Measurements from ENCODE around the gene TERT.
A peak's percentile ranks its signal among the peaks of the same experiment; 100 is the strongest.

The TERT gene

GRCh38 chr5:1319436-1320256 is 24.8 kb upstream of the TERT start:
- DNase-seq (ENCODE audit: low read depth in 3 of 3, low spot score in 1 of 3): no peak

- no peak for DNase-seq (ENCODE audit: low read depth in 3 of 3, low spot score in 1 of 3)
These were observed 23.9 kb upstream of the TERT start for GRCh38 chr5:1318659-1319251.

GRCh38 chr5:1317921-1318565 is 23.2 kb upstream of the TERT start:
- DNase-seq (ENCODE audit: low read depth in 3 of 3, low spot score in 1 of 3): no peak

DNA sequence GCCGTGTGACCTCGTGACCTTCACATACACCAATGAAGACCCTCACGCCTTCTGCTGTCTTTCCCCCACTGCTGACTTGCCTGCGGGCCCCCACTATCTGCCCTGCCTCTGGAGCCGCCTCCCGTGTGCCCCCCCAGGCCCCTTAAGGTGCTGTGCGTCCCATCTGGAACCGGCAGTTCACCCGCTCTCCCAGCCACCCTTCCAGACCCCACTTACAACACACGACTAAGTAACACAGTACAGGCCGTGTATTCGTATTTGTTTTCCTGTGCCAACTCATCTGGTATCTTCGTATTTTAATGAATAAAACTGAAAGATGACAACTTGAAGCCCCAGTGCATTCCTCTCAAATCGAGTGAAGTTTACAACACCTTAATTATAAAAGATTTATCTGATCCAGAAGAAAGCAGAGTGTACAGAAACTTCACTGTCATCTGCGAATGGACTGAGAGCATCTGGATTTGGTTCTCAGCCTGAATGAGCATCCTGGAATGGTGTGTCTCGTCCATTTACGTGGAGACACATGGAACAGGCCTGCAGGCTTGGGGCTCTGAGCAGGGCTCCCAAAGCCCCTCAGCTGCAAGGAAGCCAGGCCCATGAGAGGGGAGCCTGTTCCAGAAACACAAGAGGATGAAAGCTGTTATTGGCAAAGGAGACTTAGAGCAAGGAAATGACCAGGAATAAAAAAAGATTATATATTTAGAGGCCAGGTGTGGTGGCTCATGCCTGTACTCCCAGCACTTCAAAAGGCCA is 21.9 kb upstream of the TERT start:
- no peak for DNase-seq (ENCODE audit: low read depth in 3 of 3, low spot score in 1 of 3)

DNA sequence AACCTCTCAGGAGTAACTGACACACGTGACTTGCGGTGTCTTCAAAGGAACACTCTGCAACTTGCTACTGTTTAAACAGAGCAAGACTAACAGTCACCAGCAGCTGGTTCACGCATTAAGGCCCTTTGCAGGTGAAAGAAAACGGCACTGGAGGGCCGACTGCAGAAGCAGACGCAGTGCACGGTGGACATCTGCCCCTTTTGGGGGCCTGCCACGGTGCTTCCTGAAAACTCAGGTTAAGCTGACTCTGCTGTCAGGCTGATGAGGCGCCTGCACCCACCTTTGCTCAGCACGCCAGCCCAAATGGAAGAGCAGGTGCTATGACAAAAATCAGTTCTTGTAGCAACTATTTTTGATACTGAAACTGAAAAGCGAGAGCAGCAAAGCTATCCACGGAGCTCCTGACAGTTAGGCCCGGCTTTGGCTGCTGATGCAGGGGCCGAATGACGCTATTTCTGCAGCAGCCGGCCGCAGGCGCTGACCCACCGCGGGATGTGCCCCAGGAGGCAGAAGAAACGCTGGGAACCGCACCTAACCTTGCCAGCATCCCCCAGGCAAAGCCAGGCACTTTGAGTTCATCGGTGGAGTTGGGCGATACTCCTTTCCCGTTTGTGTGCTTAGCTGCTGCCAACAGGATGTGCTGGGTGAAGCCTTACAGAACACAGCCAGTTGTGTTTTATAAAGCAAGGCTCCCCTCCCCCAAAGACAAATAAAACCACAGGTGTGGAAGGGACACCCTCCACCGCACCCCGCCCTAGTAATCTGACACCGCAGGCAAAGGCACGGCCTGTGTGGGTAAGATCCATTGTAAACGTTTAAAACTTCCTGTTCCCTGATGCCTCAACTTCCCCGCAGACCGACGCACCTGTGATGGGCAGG is 21.1 kb upstream of the TERT start:
- peak in 2 of 3 donors; percentile 13 to 19 for DNase-seq (ENCODE audit: low read depth in 3 of 3, low spot score in 1 of 3)

DNA sequence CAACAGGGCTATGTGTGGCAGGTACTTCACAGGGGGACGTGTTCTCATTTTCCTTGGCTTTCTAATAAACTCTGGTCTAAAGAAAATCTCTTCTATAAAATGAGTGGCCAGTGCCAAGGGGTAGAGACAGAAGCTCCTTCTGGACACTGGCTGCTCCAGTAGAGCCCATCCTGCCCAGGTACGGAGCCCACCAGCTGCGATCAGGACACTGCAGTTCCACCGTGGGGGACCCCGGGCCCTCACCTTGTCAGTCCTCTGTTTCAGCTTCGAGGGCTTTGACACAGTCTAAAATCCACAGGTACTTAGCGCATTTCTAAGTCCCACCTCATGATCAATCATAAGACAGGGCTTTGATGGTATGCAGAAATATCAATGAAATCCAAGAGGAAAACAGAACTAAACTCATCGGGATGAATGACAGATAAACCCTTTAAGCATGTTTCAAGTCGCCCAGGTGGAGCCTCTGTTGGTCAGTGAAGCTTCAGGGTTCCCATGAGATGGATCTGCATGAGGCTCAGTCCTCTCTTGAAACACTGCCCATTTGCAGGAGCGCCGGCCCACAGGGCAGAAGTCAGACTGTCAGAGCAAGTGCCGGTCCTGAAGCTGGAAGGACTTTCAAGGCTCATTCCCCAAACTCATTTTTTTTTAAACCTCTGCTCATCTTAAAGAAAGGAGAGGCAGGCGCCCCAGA is 20.3 kb upstream of the TERT start:
- no peak for DNase-seq (ENCODE audit: low read depth in 3 of 3, low spot score in 1 of 3)

DNA sequence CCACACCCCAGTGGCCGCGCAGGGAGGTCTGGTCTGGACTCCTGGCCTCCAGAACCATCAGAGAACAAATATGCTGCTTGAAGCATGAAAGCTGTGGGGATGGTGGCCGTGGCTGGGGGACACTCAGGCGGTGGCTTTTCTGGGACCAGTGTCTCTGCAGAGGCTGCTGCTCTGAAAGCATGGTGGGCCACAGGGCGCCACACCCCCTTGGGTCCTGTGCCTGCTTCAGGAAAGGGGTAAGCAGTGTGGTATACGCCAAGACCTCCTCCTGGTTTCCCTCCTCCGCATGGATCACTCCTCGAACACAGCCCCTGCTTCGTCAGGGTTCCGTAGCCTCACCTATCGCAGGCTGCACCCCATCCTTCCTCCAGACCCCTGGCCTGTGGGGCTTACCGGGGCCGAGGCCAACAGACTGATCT is 19.7 kb upstream of the TERT start:
- DNase-seq (ENCODE audit: low read depth in 3 of 3, low spot score in 1 of 3): no peak

DNA sequence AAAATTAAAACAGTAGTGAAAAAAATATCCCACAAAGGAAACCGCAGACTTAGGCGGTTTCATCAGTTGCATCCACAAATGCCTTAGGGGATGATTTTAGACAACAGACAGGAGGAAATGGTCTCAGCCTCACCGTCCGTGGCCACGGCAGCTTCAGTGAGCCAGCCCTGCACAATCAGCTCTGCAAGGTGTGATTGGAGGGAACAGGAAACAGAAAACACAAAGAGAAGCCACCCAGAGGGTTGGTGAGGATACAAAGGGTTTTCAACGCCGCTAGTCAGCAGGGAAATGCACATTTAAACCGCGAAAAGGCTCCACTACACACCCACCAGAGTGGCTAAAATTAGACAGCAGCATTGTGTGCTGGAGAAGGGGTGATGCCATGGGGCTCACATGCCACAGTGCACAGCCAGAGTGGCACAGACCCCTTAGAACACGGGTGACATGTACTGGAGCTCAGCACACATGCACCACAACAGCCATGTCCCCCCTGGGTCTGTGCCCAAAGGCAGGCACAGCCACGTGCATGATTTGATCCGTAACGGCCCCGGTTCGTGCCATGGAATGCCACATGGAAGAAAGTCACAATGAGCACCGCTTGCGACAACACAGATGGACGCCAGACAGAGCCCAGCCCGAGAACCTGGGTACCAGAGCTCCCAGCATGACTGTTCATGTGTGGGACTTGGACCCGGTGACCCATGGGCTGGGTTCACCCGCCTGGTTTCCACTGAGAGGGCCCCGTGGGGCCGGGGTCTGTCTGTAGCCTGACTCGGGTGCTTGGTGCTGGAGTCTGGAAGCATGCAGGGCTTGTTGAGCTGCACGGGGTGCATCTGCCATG is 18.3 kb upstream of the TERT start:
- no peak for DNase-seq (ENCODE audit: low read depth in 3 of 3, low spot score in 1 of 3)

DNA sequence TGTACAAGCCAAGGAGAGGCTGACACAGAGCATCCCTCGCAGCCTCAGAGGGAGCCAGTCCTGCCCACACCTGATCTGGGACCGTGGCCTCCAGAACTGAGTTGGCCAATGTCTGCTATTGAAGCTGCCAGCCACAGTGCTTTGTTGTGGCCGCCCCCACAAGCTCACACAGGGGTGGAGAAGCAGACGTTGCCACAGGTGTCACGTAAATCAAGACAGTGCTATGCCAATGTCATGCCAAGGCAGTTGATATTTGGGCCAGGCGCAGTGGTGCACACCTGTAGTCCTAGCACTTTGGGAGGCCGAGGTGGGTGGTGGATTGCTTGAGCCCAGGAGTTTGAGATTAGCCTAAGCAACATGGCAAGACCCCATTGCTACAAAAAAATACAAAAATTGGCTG is 17.3 kb upstream of the TERT start:
- DNase-seq (ENCODE audit: low read depth in 3 of 3, low spot score in 1 of 3): no peak

- DNase-seq (ENCODE audit: low read depth in 3 of 3, low spot score in 1 of 3): no peak
These were observed 16.7 kb upstream of the TERT start for GRCh38 chr5:1311439-1312055.

DNA sequence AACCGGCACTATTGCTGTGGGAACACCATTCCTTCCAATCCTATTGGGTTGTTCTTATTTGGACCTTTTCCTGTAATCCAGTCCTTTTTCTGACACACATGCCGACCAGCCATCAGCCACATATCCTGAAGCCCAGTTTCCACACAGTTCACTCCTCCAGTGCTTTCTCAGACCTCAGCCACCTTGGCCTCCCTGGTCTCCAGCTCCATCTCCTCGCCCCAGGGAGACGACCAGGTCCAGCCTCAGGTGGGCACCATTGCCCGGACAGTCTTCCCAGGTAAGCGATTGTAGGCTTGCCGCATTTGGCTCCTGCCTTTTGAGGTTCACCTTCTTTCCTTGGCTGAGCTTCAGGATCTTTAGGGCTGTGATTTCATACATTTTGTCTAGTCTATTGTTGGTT is 15.2 kb upstream of the TERT start:
- no peak for DNase-seq (ENCODE audit: low read depth in 3 of 3, low spot score in 1 of 3)

GRCh38 chr5:1304033-1304432 is 9.2 kb upstream of the TERT start:
- no peak for DNase-seq (ENCODE audit: low read depth in 3 of 3, low spot score in 1 of 3)

DNA sequence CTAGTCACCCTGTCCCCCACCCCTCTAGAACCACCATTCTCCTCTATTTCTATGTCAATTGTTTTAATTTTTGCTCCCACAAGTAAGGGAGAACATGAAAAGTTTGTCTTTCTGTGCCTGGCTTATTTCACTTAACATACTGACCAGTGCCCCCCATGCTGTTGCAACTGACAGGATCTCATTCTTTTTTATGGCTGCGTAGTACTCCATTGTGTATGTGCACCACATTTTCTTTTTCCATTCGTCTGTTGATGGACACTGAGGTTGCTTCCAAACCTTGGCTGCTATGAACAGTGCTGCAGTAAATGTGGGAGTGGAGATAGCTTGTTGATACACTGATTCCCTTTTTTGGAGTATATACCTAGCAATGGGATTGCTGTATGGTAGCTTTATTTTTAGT is 7.4 kb upstream of the TERT start:
- DNase-seq (ENCODE audit: low read depth in 3 of 3, low spot score in 1 of 3): no peak

- no peak for DNase-seq (ENCODE audit: low read depth in 3 of 3, low spot score in 1 of 3)
These were observed 5.8 kb upstream of the TERT start for GRCh38 chr5:1300581-1301083.

GRCh38 chr5:1299961-1300360 is 5.1 kb upstream of the TERT start:
- no peak for DNase-seq (ENCODE audit: low read depth in 3 of 3, low spot score in 1 of 3)

DNA sequence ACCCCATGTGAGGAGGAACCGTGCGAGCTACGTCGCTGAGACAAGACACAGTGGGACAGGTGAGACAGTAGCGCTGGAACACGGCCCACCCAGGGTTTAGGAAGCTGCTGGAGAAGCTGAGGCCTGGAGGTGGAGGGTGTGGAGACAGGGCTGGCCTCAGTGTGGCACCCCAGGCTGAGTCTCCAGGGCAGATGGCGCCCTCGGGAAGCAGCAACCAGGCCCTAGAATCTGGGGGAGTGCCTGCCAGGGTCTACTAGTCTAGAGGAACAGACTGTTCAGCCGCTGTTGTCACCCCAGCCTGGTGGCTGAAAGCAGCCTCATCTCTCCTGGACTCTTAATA is 4.6 kb upstream of the TERT start:
- DNase-seq (ENCODE audit: low read depth in 3 of 3, low spot score in 1 of 3): no peak

GRCh38 chr5:1298723-1299510 is 4.0 kb upstream of the TERT start:
- no peak for DNase-seq (ENCODE audit: low read depth in 3 of 3, low spot score in 1 of 3)

DNA sequence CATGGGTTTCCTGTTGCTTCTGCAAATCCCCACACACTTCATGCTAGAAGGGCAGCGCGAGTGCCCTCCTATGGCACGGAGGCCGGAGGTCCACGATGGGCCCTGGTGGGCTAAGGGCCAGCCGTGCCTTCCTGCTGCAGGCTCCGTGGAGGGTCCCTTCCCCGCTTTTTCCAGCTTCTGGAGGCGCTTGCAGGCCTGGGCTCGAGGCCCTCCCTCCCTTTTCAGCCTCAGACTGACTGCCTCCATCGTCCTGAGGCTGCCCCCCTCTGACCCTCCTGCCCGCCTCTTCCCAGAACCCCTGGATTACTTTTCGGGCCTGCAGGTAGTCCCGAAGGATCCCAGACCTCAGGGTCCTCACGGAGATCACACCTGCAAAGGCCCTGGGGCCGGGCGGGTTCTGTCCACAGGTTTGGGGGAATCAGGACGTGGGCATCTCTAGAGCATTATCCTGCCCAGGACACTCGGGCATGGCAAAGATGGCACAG is 3.2 kb upstream of the TERT start:
- DNase-seq (ENCODE audit: low read depth in 3 of 3, low spot score in 1 of 3): no peak
